HG02588 (cell line): Measurements from ENCODE around the gene MBLAC1.
A peak's percentile ranks its signal among the peaks of the same experiment; 100 is the strongest.
"Not testable (repeated sequence)": the region's sequence is repeated elsewhere in the genome, so short reads cannot be mapped to it uniquely, and the experiment has no call there.

Experiments
- ATAC-seq: cut with Tn5 transposase; IDR thresholded peaks from one replicate; pipeline ENCODE4 v1.9.1; 2021; ENCODE audit warnings: mild to moderate bottlenecking, moderate library complexity; ENCODE audit not compliant: unreplicated experiment

The MBLAC1 gene

GRCh38 chr7:100120733-100121036 lies 6.1 kb upstream of the MBLAC1 start:
- no peak for ATAC-seq

GRCh38 chr7:100122067-100122466 lies 4.7 kb upstream of the MBLAC1 start:
- no peak for ATAC-seq

GRCh38 chr7:100122568-100122967 lies 4.2 kb upstream of the MBLAC1 start:
- no peak for ATAC-seq

GRCh38 chr7:100124301-100125230 lies 2.2 kb upstream of the MBLAC1 start:
- ATAC-seq, result no peak

- ATAC-seq, result peak; percentile 4
Observed at GRCh38 chr7:100126239-100126930, 382 bp upstream of the MBLAC1 start.

- no peak for ATAC-seq
Observed at GRCh38 chr7:100127866-100128636, 1.3 kb downstream of the MBLAC1 start.

- no peak for ATAC-seq
Observed at GRCh38 chr7:100128637-100128963, 1.8 kb downstream of the MBLAC1 start.

- not testable (repeated sequence) for ATAC-seq
Observed at GRCh38 chr7:100130220-100130607, 3.4 kb downstream of the MBLAC1 start.

- ATAC-seq, result no peak
Observed at GRCh38 chr7:100130608-100131453, 4.1 kb downstream of the MBLAC1 start.

GRCh38 chr7:100132126-100132525 lies 5.4 kb downstream of the MBLAC1 start:
- no peak for ATAC-seq

- ATAC-seq, result peak; percentile 58
Observed at GRCh38 chr7:100132697-100133151, 6.0 kb downstream of the MBLAC1 start.

- ATAC-seq, result no peak
Observed at GRCh38 chr7:100137851-100138760, 11.3 kb downstream of the MBLAC1 start.

GRCh38 chr7:100141555-100141949 lies 14.8 kb downstream of the MBLAC1 start:
- no peak for ATAC-seq

- no peak for ATAC-seq
Observed at GRCh38 chr7:100142461-100142860, 15.7 kb downstream of the MBLAC1 start.

GRCh38 chr7:100146350-100146749 lies 19.6 kb downstream of the MBLAC1 start:
- ATAC-seq, result not testable (repeated sequence)

- ATAC-seq, result no peak
Observed at GRCh38 chr7:100147278-100147677, 20.5 kb downstream of the MBLAC1 start.

- no peak for ATAC-seq
Observed at GRCh38 chr7:100148225-100148558, 21.4 kb downstream of the MBLAC1 start.

GRCh38 chr7:100148559-100149328 lies 22.0 kb downstream of the MBLAC1 start, which contains the start of gene LAMTOR4:
Gene LAMTOR4 (plus strand): TSS chr7:100148918. CDS start chr7:100148973, 55 bp downstream.
- peak; percentile 98 for ATAC-seq

- no peak for ATAC-seq
Observed at GRCh38 chr7:100152404-100152803, 25.6 kb downstream of the MBLAC1 start.
